ENCODE measurements around the gene CD8B2. TPM values are rescaled to one million over a fixed set of nuclear protein-coding genes. Genes with fewer than 3 reads are reported as not detected.

Gene CD8B2
- total and polyA plus RNA-seq, 3 donors from 2014 or later: 0.16 to 0.25 TPM; not detected in 1

GRCh38 chr2:106521016-106521415 lies 33.9 kb downstream of the CD8B2 start:
- no peak for DNase-seq
- no peaks in the 10 kb centered on the region for H3K9me3 ChIP-seq
- H3K36me3 ChIP-seq (ENCODE audit: low read depth, missing control alignments): no peaks in the 10 kb centered on the region
- WGBS, 2 donors: 85% methylated on average over 9 of the region's 9 CpGs
- no peak overlapping the region for H3K4me3 ChIP-seq
- TF ChIP-seq, protein P1, sequence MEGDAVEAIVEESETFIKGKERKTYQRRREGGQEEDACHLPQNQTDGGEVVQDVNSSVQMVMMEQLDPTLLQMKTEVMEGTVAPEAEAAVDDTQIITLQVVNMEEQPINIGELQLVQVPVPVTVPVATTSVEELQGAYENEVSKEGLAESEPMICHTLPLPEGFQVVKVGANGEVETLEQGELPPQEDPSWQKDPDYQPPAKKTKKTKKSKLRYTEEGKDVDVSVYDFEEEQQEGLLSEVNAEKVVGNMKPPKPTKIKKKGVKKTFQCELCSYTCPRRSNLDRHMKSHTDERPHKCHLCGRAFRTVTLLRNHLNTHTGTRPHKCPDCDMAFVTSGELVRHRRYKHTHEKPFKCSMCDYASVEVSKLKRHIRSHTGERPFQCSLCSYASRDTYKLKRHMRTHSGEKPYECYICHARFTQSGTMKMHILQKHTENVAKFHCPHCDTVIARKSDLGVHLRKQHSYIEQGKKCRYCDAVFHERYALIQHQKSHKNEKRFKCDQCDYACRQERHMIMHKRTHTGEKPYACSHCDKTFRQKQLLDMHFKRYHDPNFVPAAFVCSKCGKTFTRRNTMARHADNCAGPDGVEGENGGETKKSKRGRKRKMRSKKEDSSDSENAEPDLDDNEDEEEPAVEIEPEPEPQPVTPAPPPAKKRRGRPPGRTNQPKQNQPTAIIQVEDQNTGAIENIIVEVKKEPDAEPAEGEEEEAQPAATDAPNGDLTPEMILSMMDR (IDR thresholded peaks at IDR 0.05): no peak
- TF ChIP-seq POLR2A (IDR thresholded peaks at IDR 0.05): no peak
- intact Hi-C loops (cut with DNase I; ENCODE audit: low total_unique reads): no loop called here
- no peak overlapping the region for H3K27ac ChIP-seq
- no peaks in the 10 kb centered on the region for H3K27me3 ChIP-seq
- no peaks in the 10 kb centered on the region for H3K4me1 ChIP-seq

- 92 to 94% methylated on average over 6 of the region's 6 CpGs for WGBS, 2 donors
Measured at GRCh38 chr2:106523976-106524665, 37.0 kb downstream of the CD8B2 start.

DNA sequence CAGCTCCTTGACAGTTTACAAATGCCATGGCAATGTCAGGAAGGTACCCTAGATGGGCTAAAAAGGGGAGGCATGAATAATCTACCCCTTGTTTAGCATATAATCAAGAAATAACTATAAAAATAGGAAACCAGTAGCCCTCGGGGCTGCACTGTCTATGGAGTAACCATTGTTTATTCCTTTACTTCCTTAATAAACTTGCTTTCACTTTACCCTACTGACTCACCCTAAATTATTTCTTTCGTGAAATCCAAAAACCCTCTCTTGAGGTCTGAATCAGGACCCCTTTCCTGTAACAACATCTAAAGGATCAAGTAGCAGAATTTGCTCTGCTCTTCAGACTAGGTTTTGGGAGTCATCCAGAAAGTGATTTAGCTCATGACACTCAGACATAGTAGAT lies 43.7 kb downstream of the CD8B2 start:
- Histone ChIP-seq H3K27ac (no peak overlapping the region), H3K27me3 (no peaks in the 10 kb centered on the region), H3K4me3 (no peak overlapping the region), H3K4me1 (no peaks in the 10 kb centered on the region), H3K36me3 (ENCODE audit: low read depth, missing control alignments) (no peaks in the 10 kb centered on the region), H3K9me3 (no peaks in the 10 kb centered on the region)
- TF ChIP-seq, protein P1 (IDR thresholded peaks at IDR 0.05): no peak
- no peak for TF ChIP-seq POLR2A (IDR thresholded peaks at IDR 0.05)
- DNase-seq: no peak
- 65 to 78% methylated on average over 2 of the region's 2 CpGs for WGBS, 2 donors
- intact Hi-C loops (cut with DNase I; ENCODE audit: low total_unique reads): no loop called here

More at GRCh38 chr2:106523976-106524665, 37.0 kb downstream of the CD8B2 start:
- TF ChIP-seq, protein P1 (IDR thresholded peaks at IDR 0.05): no peak
- no peak for TF ChIP-seq POLR2A (IDR thresholded peaks at IDR 0.05)
- H3K36me3 ChIP-seq (ENCODE audit: low read depth, missing control alignments): no peaks in the 10 kb centered on the region
- no peak overlapping the region for H3K4me3 ChIP-seq
- H3K4me1 ChIP-seq: no peaks in the 10 kb centered on the region
- H3K9me3 ChIP-seq: no peaks in the 10 kb centered on the region
- DNase-seq: no peak
- H3K27ac ChIP-seq: no peak overlapping the region
- H3K27me3 ChIP-seq: no peaks in the 10 kb centered on the region
- intact Hi-C loops (cut with DNase I; ENCODE audit: low total_unique reads): no loop called here

DNA sequence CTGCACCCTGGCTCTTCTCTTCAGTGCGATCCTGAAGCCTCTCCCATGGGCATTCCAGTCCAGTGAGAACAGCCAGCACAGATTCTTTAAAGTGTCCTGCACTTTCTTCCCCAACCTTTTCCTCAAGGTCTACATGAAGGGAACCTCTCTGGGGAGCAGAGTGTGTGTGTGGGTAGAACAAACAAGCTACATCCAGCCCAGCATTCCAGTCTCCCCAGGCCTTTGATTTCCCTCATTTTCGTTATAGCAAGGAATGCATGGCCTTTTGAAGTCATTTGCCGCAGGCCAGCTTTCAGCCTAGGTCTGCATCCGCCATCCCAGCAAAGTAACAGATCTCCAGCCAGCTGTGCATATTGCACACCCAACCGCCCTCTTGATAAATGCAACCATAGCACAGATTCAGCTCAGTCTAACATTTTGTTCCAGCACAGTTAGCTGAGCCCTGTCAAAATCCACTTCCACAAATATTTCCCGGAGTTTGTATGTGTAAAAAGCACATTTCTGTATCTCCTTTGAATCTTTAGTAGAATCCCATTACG lies 44.6 kb downstream of the CD8B2 start:
- Histone ChIP-seq H3K27ac (no peak overlapping the region), H3K27me3 (no peaks in the 10 kb centered on the region), H3K4me3 (no peak overlapping the region), H3K9me3 (no peaks in the 10 kb centered on the region), H3K36me3 (ENCODE audit: low read depth, missing control alignments) (no peaks in the 10 kb centered on the region), H3K4me1 (no peaks in the 10 kb centered on the region)
- DNase-seq: no peak
- WGBS, 2 donors: 62 to 66% methylated on average over 7 of the region's 7 CpGs
- TF ChIP-seq, protein P1 (IDR thresholded peaks at IDR 0.05): no peak
- TF ChIP-seq POLR2A (IDR thresholded peaks at IDR 0.05): no peak
- intact Hi-C loops (cut with DNase I; ENCODE audit: low total_unique reads): no loop called here

DNA sequence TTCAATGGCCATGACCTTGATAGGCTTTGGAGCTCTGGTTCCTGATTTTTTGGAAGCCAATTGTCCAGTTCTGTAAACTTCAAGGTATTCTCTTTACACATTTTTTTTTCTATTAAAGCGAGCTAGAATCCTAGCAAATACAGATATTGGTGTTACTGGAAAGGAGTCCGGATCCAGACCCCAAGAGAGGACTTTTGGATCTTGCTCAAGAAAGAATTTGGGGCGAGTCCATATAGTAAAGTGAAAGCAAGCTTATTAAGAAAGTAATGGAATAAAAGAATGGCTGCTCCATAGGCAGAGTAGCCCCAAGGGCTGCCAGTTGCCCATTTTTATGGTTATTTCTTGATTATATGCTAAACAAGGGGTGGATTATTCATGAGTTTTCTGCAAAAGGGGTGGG lies 45.1 kb downstream of the CD8B2 start:
- no peak for DNase-seq
- Histone ChIP-seq H3K36me3 (ENCODE audit: low read depth, missing control alignments) (no peaks in the 10 kb centered on the region), H3K4me3 (no peak overlapping the region), H3K27ac (no peak overlapping the region), H3K9me3 (no peaks in the 10 kb centered on the region), H3K27me3 (no peaks in the 10 kb centered on the region), H3K4me1 (no peaks in the 10 kb centered on the region)
- no peak for TF ChIP-seq POLR2A (IDR thresholded peaks at IDR 0.05)
- TF ChIP-seq, protein P1 (IDR thresholded peaks at IDR 0.05): no peak
- intact Hi-C loops (cut with DNase I; ENCODE audit: low total_unique reads): no loop called here
- WGBS, 2 donors: 72 to 77% methylated on average over 3 of the region's 3 CpGs
